ENCODE data around the gene SEMA3D.
"Not testable (repeated sequence)": the region's sequence is repeated elsewhere in the genome, so short reads cannot be mapped to it uniquely, and the experiment has no call there.

Gene SEMA3D

GRCh38 chr7:84999450-84999849 lies 187.4 kb downstream of the SEMA3D start:
- TF ChIP-seq, protein P1, sequence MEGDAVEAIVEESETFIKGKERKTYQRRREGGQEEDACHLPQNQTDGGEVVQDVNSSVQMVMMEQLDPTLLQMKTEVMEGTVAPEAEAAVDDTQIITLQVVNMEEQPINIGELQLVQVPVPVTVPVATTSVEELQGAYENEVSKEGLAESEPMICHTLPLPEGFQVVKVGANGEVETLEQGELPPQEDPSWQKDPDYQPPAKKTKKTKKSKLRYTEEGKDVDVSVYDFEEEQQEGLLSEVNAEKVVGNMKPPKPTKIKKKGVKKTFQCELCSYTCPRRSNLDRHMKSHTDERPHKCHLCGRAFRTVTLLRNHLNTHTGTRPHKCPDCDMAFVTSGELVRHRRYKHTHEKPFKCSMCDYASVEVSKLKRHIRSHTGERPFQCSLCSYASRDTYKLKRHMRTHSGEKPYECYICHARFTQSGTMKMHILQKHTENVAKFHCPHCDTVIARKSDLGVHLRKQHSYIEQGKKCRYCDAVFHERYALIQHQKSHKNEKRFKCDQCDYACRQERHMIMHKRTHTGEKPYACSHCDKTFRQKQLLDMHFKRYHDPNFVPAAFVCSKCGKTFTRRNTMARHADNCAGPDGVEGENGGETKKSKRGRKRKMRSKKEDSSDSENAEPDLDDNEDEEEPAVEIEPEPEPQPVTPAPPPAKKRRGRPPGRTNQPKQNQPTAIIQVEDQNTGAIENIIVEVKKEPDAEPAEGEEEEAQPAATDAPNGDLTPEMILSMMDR (IDR thresholded peaks at IDR 0.05; ENCODE audit: borderline replicate concordance, control extremely low read depth, extremely low read depth, insufficient read depth, missing control alignments): no peak
- DNase-seq (ENCODE audit: low spot score): no peak
- in situ Hi-C loops (cut with MboI; ENCODE audit: low sequenced_read_pairs, unreplicated experiment): no loop called here

- no peak for DNase-seq (ENCODE audit: low spot score)
- in situ Hi-C loops (cut with MboI; ENCODE audit: low sequenced_read_pairs, unreplicated experiment): no loop called here
Measured at GRCh38 chr7:84998665-84999064, 188.2 kb downstream of the SEMA3D start.

DNA sequence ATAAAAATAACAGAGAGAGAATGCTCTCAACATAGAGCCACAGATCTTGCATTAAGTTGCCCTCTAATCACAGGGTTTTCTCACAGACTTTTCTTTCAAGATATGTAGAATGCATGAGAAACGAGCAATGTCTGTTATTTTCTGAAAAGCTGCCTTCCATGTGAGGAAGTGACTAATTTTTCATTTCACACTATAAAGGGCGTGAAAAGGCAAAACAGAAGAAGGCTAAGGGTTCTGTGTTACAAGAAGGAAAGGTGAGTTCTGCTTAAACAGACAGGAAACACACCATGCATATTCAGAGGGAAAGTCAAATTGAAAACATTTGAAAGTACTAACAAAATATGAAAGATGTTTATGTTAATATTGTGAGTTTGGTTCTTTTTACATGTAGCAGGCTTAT lies 189.2 kb downstream of the SEMA3D start:
- TF ChIP-seq, protein P1 (IDR thresholded peaks at IDR 0.05; ENCODE audit: borderline replicate concordance, control extremely low read depth, extremely low read depth, insufficient read depth, missing control alignments): no peak
- in situ Hi-C loops (cut with MboI; ENCODE audit: low sequenced_read_pairs, unreplicated experiment): no loop called here
- no peak for DNase-seq (ENCODE audit: low spot score)

More at GRCh38 chr7:84998665-84999064, 188.2 kb downstream of the SEMA3D start:
- TF ChIP-seq, protein P1 (IDR thresholded peaks at IDR 0.05; ENCODE audit: borderline replicate concordance, control extremely low read depth, extremely low read depth, insufficient read depth, missing control alignments): no peak

DNA sequence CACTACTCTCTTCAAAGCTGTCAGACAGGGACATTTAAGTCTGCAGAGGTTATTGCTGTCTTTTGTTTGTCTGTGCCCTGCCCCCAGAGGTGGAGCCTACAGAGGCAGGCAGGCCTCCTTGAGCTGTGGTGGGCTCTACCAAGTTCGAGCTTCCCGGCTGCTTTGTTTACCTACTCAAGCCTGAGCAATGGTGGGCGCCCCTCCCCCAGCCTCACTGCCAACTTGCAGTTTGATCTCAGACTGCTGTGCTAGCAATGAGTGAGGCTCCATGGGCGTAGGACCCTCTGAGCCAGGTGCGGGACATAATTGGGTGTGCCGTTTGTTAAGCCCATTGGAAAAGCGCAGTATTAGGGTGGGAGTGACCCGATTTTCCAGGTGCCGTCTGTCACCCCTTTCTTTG lies 193.9 kb downstream of the SEMA3D start:
- in situ Hi-C loops (cut with MboI; ENCODE audit: low sequenced_read_pairs, unreplicated experiment); DNase-seq (ENCODE audit: low spot score): not testable (repeated sequence)

GRCh38 chr7:84985073-84985784 lies 201.6 kb downstream of the SEMA3D start:
- DNase-seq (ENCODE audit: low spot score): no peak
- TF ChIP-seq, protein P1 (IDR thresholded peaks at IDR 0.05; ENCODE audit: borderline replicate concordance, control extremely low read depth, extremely low read depth, insufficient read depth, missing control alignments): no peak
- in situ Hi-C loops (cut with MboI; ENCODE audit: low sequenced_read_pairs, unreplicated experiment): no loop called here

DNA sequence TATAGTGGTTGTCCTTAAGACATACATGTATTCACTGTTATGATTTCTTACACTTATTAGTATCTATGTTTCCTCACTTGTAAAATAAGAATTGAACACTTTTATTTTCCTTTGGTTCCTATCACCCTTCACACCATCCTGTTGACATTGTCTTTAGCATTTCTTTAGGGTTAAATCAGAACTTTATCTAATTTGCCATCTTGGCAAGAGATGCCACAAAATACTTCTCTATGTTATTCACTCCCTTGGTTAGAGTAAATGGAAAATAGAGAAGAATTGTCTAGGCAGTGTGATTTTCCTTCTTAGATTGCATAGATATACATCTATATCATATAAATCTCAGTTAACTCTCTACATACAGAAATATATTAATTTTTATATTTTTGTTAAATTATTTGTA lies 204.7 kb downstream of the SEMA3D start:
- TF ChIP-seq, protein P1 (IDR thresholded peaks at IDR 0.05; ENCODE audit: borderline replicate concordance, control extremely low read depth, extremely low read depth, insufficient read depth, missing control alignments): no peak
- in situ Hi-C loops (cut with MboI; ENCODE audit: low sequenced_read_pairs, unreplicated experiment): no loop called here
- no peak for DNase-seq (ENCODE audit: low spot score)

DNA sequence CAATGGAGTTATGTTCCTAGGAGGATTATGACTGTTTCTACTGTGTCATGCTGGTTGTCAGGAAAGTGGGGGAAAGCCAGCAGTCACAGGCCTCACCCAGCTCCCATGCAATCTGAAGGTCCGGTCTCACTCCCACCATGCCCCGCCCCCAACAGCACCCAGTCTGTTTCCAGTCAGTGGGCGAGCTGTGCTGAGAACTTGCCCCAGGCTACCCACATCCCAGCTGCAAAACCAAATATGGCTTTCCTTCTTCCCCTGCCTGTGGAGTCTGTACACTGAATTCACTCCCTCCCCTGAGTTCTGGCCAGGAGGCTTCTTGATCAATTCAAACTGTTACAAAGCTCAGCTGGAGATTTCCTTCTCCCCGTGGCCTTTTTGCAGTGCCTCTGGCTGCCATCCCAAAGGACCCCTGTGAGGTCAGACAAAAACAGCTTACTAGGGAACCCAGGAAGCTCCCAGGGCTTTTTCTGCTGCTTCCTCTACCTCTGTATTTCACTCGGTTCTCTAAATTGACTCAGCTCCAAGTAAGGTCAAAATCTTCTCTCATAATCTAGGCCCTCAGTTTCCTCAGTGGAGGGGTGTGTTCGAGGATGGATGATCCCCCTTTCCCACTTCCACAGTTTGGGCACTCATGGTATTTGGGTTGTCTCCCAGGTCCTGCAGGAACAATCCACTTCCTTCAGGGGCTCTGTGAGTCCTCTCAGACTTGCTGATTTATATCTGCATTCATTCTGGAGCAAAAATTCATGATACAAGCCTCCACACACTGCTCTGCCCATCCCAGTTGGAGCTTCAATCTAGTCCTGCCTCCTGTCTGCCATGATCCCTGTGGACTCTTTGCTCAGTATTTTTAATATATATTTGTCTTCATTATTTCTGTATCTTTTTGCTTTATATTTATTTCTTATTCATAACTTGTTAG lies 205.5 kb downstream of the SEMA3D start:
- in situ Hi-C loops (cut with MboI; ENCODE audit: low sequenced_read_pairs, unreplicated experiment): no loop called here
- DNase-seq (ENCODE audit: low spot score): no peak

More for the DNA sequence above, 205.5 kb downstream of the SEMA3D start:
- TF ChIP-seq, protein P1 (IDR thresholded peaks at IDR 0.05; ENCODE audit: borderline replicate concordance, control extremely low read depth, extremely low read depth, insufficient read depth, missing control alignments): no peak

Measured in GM13976 (cell line).